Sigmoid colon (tissue), 3 donors: Measurements from ENCODE around the gene GRB10.

Source experiments
- CTCF ChIP-seq, 4 experiments: fragments of 450-650 bp in 3 of 4; fragments of 200-600 bp in 1 of 4; IDR thresholded peaks; one replicate each; pipeline ENCODE4 v1.5.1; 2016 to 2019; ENCODE audit warnings: antibody characterized with exemption in 4 of 4, mild to moderate bottlenecking in 3 of 4, moderate library complexity in 2 of 4
- POLR2A ChIP-seq, 2 donors: fragments of 450-650 bp; IDR thresholded peaks; one replicate each; pipeline ENCODE4 v1.6.1; 2016; ENCODE audit warnings: antibody characterized with exemption in 2 of 2, mild to moderate bottlenecking in 2 of 2, moderate library complexity in 2 of 2

- TF ChIP-seq CTCF (IDR thresholded peaks at IDR 0.05) (no peak), POLR2A (IDR thresholded peaks at IDR 0.05) (no peak)
Measured at GRCh38 chr7:50674896-50675835, 107.5 kb downstream of the GRB10 start.
